ENCODE measurements around the gene CDC42. TPM values are rescaled to one million over a fixed set of nuclear protein-coding genes. Genes with fewer than 3 reads are reported as not detected.
"Not testable (repeated sequence)": the region's sequence is repeated elsewhere in the genome, so short reads cannot be mapped to it uniquely, and the experiment has no call there.

Gene CDC42
- total RNA-seq, 1 experiment from 2014 or later = 198 TPM

- Histone ChIP-seq H3K27ac (ENCODE audit: low read depth, low read length, poor library complexity, severe bottlenecking) (no peak overlapping the region), H3K27me3 (replicated peaks; ENCODE audit: insufficient read depth, low read depth, low read length, poor library complexity) (no peaks in the 10 kb centered on the region), H3K36me3 (ENCODE audit: insufficient read depth, low read length, poor library complexity, severe bottlenecking) (no peaks in the 10 kb centered on the region), H3K4me3 (ENCODE audit: low read depth, low read length, poor library complexity, severe bottlenecking) (no peak overlapping the region), H3K4me1 (ENCODE audit: insufficient read depth, low read length, poor library complexity, severe bottlenecking) (peaks cover 5% of the 10 kb centered on the region), H3K9me3 (ENCODE audit: low read depth, low read length, poor library complexity, severe bottlenecking) (no peaks in the 10 kb centered on the region)
- TF ChIP-seq EZH2 (IDR thresholded peaks at IDR 0.05; ENCODE audit: borderline replicate concordance, low read depth, low read length, poor library complexity, severe bottlenecking) (no peak), CTCF (conservative IDR thresholded peaks at IDR 0.05; ENCODE audit: low read depth, low read length) (no peak)
- intact Hi-C loops (cut with micrococcal nuclease; ENCODE audit: unreplicated experiment) = no loop called here
- ChIA-PET CTCF (no interaction called here), POLR2A (ENCODE audit: low non-redundant PET) (no interaction called here)
- no peak for DNase-seq (ENCODE audit: low spot score)
- no TSS peak for BruUV-seq (replicated peaks)
These were observed 21.1 kb upstream of the CDC42 start for GRCh38 chr1:22031214-22031962.

DNA sequence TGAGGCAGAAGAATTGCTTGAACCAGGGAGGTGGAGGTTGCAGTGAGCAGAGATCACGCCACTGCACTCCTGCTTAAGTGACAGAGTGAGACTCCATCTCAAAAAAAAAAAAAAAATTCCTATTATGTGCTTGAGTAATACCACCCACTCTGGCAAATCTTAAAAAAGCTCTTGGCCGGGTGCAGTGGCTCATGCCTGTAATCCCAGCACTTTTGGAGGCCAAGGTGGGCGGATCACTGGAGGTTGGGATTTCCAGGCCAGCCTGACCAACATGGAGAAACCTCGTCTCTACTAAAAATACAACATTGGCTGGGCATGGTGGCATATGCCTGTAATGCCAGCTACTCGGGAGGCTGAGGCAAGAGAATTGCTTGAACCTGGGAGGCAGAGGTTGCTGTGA, 17.7 kb upstream of the CDC42 start:
- H3K4me1 ChIP-seq (ENCODE audit: insufficient read depth, low read length, poor library complexity, severe bottlenecking); CTCF ChIA-PET; POLR2A ChIA-PET (ENCODE audit: low non-redundant PET); BruUV-seq (replicated peaks); H3K27ac ChIP-seq (ENCODE audit: low read depth, low read length, poor library complexity, severe bottlenecking); H3K36me3 ChIP-seq (ENCODE audit: insufficient read depth, low read length, poor library complexity, severe bottlenecking); H3K27me3 ChIP-seq (replicated peaks; ENCODE audit: insufficient read depth, low read depth, low read length, poor library complexity); H3K4me3 ChIP-seq (ENCODE audit: low read depth, low read length, poor library complexity, severe bottlenecking); H3K9me3 ChIP-seq (ENCODE audit: low read depth, low read length, poor library complexity, severe bottlenecking); DNase-seq (ENCODE audit: low spot score); intact Hi-C loops (cut with micrococcal nuclease; ENCODE audit: unreplicated experiment): not testable (repeated sequence)

- ChIA-PET CTCF (no interaction called here), POLR2A (ENCODE audit: low non-redundant PET) (interaction anchor here (0.7 kb wide), 1 partner anchor 15 kb away, joined by 3 read pairs; no protein-coding TSS in a partner anchor)
- no TSS peak for BruUV-seq (replicated peaks)
- no peaks in the 10 kb centered on the region for H3K9me3 ChIP-seq (ENCODE audit: low read depth, low read length, poor library complexity, severe bottlenecking)
- no peak for TF ChIP-seq EZH2 (IDR thresholded peaks at IDR 0.05; ENCODE audit: borderline replicate concordance, low read depth, low read length, poor library complexity, severe bottlenecking)
- TF ChIP-seq CTCF (conservative IDR thresholded peaks at IDR 0.05; ENCODE audit: low read depth, low read length) = no peak
- peaks cover 11% of the 10 kb centered on the region for H3K4me1 ChIP-seq (ENCODE audit: insufficient read depth, low read length, poor library complexity, severe bottlenecking)
- intact Hi-C loops (cut with micrococcal nuclease; ENCODE audit: unreplicated experiment) = no loop called here
- no peak overlapping the region for H3K4me3 ChIP-seq (ENCODE audit: low read depth, low read length, poor library complexity, severe bottlenecking)
- H3K36me3 ChIP-seq (ENCODE audit: insufficient read depth, low read length, poor library complexity, severe bottlenecking) = no peaks in the 10 kb centered on the region
- DNase-seq (ENCODE audit: low spot score) = no peak
- no peaks in the 10 kb centered on the region for H3K27me3 ChIP-seq (replicated peaks; ENCODE audit: insufficient read depth, low read depth, low read length, poor library complexity)
- no peak overlapping the region for H3K27ac ChIP-seq (ENCODE audit: low read depth, low read length, poor library complexity, severe bottlenecking)
These were observed 15.0 kb upstream of the CDC42 start for GRCh38 chr1:22037520-22037919.

DNA sequence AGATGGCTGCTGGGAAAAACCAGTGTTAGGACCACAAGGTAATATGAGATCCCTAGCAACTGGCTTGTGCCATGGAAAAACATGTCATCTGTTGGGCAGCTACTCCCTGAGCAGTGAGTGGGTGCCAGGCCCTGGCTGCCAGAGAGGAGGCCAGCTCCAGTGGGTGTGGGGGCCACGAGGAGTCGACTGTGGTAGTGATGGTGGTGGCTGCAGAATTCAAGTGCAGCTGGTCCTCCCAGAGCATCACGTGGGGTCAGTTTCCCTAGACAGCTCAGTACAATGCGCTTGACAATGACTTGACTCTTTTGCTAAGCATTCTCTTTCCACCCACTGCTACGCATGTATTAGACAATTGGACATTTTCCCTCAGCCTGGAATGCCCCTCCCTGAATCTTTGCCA, 14.5 kb upstream of the CDC42 start:
- BruUV-seq (replicated peaks) = no TSS peak
- POLR2A ChIA-PET (ENCODE audit: low non-redundant PET) = interaction anchor here (0.7 kb wide), 1 partner anchor 14 kb away, joined by 3 read pairs; no protein-coding TSS in a partner anchor
- CTCF ChIA-PET = no interaction called here

More for the DNA sequence above, 14.5 kb upstream of the CDC42 start:
- TF ChIP-seq EZH2 (IDR thresholded peaks at IDR 0.05; ENCODE audit: borderline replicate concordance, low read depth, low read length, poor library complexity, severe bottlenecking) (no peak), CTCF (conservative IDR thresholded peaks at IDR 0.05; ENCODE audit: low read depth, low read length) (no peak)
- no peaks in the 10 kb centered on the region for H3K27me3 ChIP-seq (replicated peaks; ENCODE audit: insufficient read depth, low read depth, low read length, poor library complexity)
- no peak overlapping the region for H3K27ac ChIP-seq (ENCODE audit: low read depth, low read length, poor library complexity, severe bottlenecking)
- peaks cover 11% of the 10 kb centered on the region for H3K4me1 ChIP-seq (ENCODE audit: insufficient read depth, low read length, poor library complexity, severe bottlenecking)
- H3K36me3 ChIP-seq (ENCODE audit: insufficient read depth, low read length, poor library complexity, severe bottlenecking) = no peaks in the 10 kb centered on the region
- no peak overlapping the region for H3K4me3 ChIP-seq (ENCODE audit: low read depth, low read length, poor library complexity, severe bottlenecking)
- H3K9me3 ChIP-seq (ENCODE audit: low read depth, low read length, poor library complexity, severe bottlenecking) = no peaks in the 10 kb centered on the region
- DNase-seq (ENCODE audit: low spot score) = no peak
- intact Hi-C loops (cut with micrococcal nuclease; ENCODE audit: unreplicated experiment) = no loop called here
